Common myeloid progenitor, CD34-positive (primary cell): ENCODE measurements around the gene FAM13B.
"Not testable (repeated sequence)": the region's sequence is repeated elsewhere in the genome, so short reads cannot be mapped to it uniquely, and the experiment has no call there.

Experiments
- CTCF ChIA-PET: fragments of 350-600 bp; sonication (Branson Sonifier 250); formaldehyde crosslinking; loops from one replicate; lab custom pipeline; 2021; ENCODE audit warnings: antibody characterized with exemption; lab: Charles Lee
- POLR2A ChIA-PET: fragments of 350-600 bp; sonication (Branson Sonifier 250); formaldehyde crosslinking; loops from one replicate; lab custom pipeline; 2021; ENCODE audit warnings: antibody characterized with exemption; lab: Charles Lee
- DNase-seq, 3 donors: peaks; one replicate each; pipeline versions ENCODE4 v3.0.0 to v3.0.0-alpha.2; 2013
- H3K27ac ChIP-seq, 2 experiments: 1 replicate in 1 of 2; 2 replicates in 1 of 2; pipeline ENCODE4 v1.7.0; 2013; ENCODE audit warnings: inconsistent platforms in 2 of 2, low read length in 2 of 2, mild to moderate bottlenecking in 2 of 2, low read depth in 1 of 2, moderate library complexity in 1 of 2; ENCODE audit not compliant: severe bottlenecking in 2 of 2, insufficient read depth in 1 of 2, poor library complexity in 1 of 2
- H3K27me3 ChIP-seq, 5 experiments: replicated peaks in 2 of 5; 1 replicate in 3 of 5; 2 replicates in 2 of 5; pipeline versions ENCODE4 v1.6.1 to v1.7.0; 2013; ENCODE audit warnings: low read length in 4 of 5, mild to moderate bottlenecking in 2 of 5, moderate library complexity in 2 of 5, inconsistent platforms in 1 of 5; ENCODE audit not compliant: insufficient read depth in 5 of 5, control insufficient read depth in 4 of 5
- H3K36me3 ChIP-seq, 4 experiments: 1 replicate in 2 of 4; 2 replicates in 2 of 4; pipeline versions ENCODE4 v1.6.1 to v1.7.0; 2013; ENCODE audit warnings: low read length in 3 of 4, control low read depth in 1 of 4, mild to moderate bottlenecking in 1 of 4; ENCODE audit not compliant: control insufficient read depth in 4 of 4, insufficient read depth in 4 of 4
- H3K4me1 ChIP-seq, 4 experiments: 1 replicate in 3 of 4; 2 replicates in 1 of 4; pipeline versions ENCODE4 v1.6.1 to v1.7.1; 2013; ENCODE audit warnings: low read length in 3 of 4, mild to moderate bottlenecking in 3 of 4, control low read depth in 1 of 4, inconsistent platforms in 1 of 4, moderate library complexity in 1 of 4; ENCODE audit not compliant: control insufficient read depth in 4 of 4, insufficient read depth in 4 of 4; ENCODE audit errors: control extremely low read depth in 1 of 4
- H3K4me3 ChIP-seq, 7 experiments: 1 replicate in 4 of 7; 2 replicates in 3 of 7; pipeline versions ENCODE4 v1.5.1 to v1.7.0; 2013; ENCODE audit warnings: mild to moderate bottlenecking in 7 of 7, low read length in 6 of 7, moderate library complexity in 6 of 7, inconsistent platforms in 2 of 7, low read depth in 2 of 7, control low read depth in 1 of 7; ENCODE audit not compliant: insufficient read depth in 4 of 7, control insufficient read depth in 1 of 7; ENCODE audit errors: extremely low read depth in 1 of 7
- H3K9me3 ChIP-seq, 5 experiments: 1 replicate in 4 of 5; 2 replicates in 1 of 5; pipeline versions ENCODE4 v1.6.1 to v1.7.1; 2013; ENCODE audit warnings: low read length in 4 of 5, mild to moderate bottlenecking in 2 of 5, inconsistent platforms in 1 of 5, low read depth in 1 of 5, moderate library complexity in 1 of 5; ENCODE audit not compliant: control insufficient read depth in 4 of 5, insufficient read depth in 2 of 5; ENCODE audit errors: control extremely low read depth in 1 of 5
- WGBS: methylation state at CpG from one replicate; pipeline ENCODE4 v1.1.5; 2013; ENCODE audit not compliant: insufficient coverage; 5-methylcytosine and 5-hydroxymethylcytosine counted together

Gene FAM13B

GRCh38 chr5:138051441-138052296 is 18.8 kb upstream of the FAM13B start:
- CTCF ChIA-PET, result interaction anchor here (1.0 to 2.5 kb wide), 2 partner anchors 13 to 16 kb away, joined by 3 to 9 read pairs; no protein-coding TSS in a partner anchor
- Histone ChIP-seq H3K4me3 (no peak overlapping the region), H3K27me3 (peaks cover 0 to 2% (median 0%) of the 10 kb centered on the region in 5 experiments), H3K36me3 (no peaks in the 10 kb centered on the region), H3K27ac (no peak overlapping the region), H3K9me3 (no peaks in the 10 kb centered on the region), H3K4me1 (no peaks in the 10 kb centered on the region)
- no peak for DNase-seq
- 94% methylated on average over 8 of the region's 9 CpGs for WGBS
- POLR2A ChIA-PET, result no interaction called here

DNA sequence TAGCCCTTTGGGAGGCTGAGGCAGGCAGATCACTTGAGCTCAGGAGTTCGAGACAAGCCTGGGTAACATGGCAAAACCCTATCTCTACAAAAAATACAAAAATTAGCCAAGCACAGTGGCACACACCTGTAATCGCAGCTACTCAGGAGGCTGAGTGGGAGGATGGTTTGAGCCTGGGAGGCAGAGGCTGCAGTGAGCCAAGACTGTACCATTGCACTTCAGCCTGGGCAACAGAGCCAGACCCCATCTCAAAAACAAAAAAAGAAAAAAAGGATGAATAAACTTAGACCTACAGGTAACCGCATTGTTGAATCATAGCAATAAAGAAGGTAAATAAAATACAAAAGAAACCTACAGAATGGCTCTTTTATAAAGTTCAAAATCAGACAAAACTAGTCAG is 12.4 kb upstream of the FAM13B start:
- POLR2A ChIA-PET, result not testable (repeated sequence)

DNA sequence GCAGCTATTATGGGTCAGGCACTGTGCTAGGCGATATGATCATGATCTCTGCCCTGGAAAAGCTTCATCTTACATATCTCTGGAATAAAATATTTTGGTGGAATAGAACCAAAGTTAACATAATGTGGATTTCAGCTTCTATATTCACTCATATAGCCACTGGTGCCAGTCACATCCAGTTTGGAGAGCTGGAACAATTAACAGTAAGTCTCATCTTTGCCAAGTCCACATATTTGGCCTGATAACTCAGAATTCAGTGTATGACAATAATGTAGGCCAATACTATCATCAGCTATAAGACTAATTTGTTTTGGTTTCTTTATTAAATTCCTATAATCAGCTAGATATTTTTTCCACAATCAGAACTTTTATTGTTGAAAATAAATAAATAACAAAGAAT is 5.9 kb upstream of the FAM13B start:
- WGBS, result no CpG with 5 or more reads among the region's 1 CpG

More for the DNA sequence above, 12.4 kb upstream of the FAM13B start:
- H3K27ac ChIP-seq, H3K4me1 ChIP-seq, H3K36me3 ChIP-seq, H3K9me3 ChIP-seq, H3K4me3 ChIP-seq, H3K27me3 ChIP-seq, DNase-seq: not testable (repeated sequence)
- CTCF ChIA-PET, result interaction anchor here (0.7 to 13.2 kb wide), 6 partner anchors 9 to 91 kb away, joined by 3 to 274 read pairs (median 5); no protein-coding TSS in a partner anchor
- no CpG with 5 or more reads among the region's 3 CpGs for WGBS

GRCh38 chr5:138037907-138038633 is 5.2 kb upstream of the FAM13B start:
- POLR2A ChIA-PET, result no interaction called here
- Histone ChIP-seq H3K4me3 (no peak overlapping the region), H3K36me3 (no peaks in the 10 kb centered on the region), H3K9me3 (no peaks in the 10 kb centered on the region), H3K27ac (no peak overlapping the region), H3K27me3 (no peaks in the 10 kb centered on the region), H3K4me1 (peaks cover 7 to 24% (median 12%) of the 10 kb centered on the region in 4 experiments)
- no peak for DNase-seq
- WGBS, result no CpG with 5 or more reads among the region's 1 CpG
- CTCF ChIA-PET, result interaction anchor here (1.0 to 13.2 kb wide), 9 partner anchors 11 to 96 kb away, joined by 3 to 274 read pairs (median 4); partner anchors contain the start of gene WNT8A

More for the DNA sequence above, 5.9 kb upstream of the FAM13B start:
- DNase-seq, result no peak
- ChIA-PET POLR2A (no interaction called here), CTCF (interaction anchor here (0.5 to 13.2 kb wide), 6 partner anchors 12 to 1913 kb away, joined by 3 to 274 read pairs (median 4); no protein-coding TSS in a partner anchor)
- Histone ChIP-seq H3K4me3 (no peak overlapping the region), H3K27ac (no peak overlapping the region), H3K4me1 (peaks cover 2 to 19% (median 9%) of the 10 kb centered on the region in 4 experiments), H3K36me3 (no peaks in the 10 kb centered on the region), H3K27me3 (no peaks in the 10 kb centered on the region), H3K9me3 (no peaks in the 10 kb centered on the region)

GRCh38 chr5:138037271-138037670 is 4.4 kb upstream of the FAM13B start:
- Histone ChIP-seq H3K27me3 (no peaks in the 10 kb centered on the region), H3K9me3 (no peaks in the 10 kb centered on the region), H3K36me3 (no peaks in the 10 kb centered on the region), H3K27ac (no peak overlapping the region), H3K4me1 (peaks cover 6 to 23% (median 10%) of the 10 kb centered on the region in 4 experiments), H3K4me3 (no peak overlapping the region)
- no peak for DNase-seq
- ChIA-PET CTCF (interaction anchor here (1.1 to 13.2 kb wide), 7 partner anchors 9 to 97 kb away, joined by 3 to 274 read pairs (median 11); partner anchors contain the start of gene WNT8A), POLR2A (no interaction called here)

DNA sequence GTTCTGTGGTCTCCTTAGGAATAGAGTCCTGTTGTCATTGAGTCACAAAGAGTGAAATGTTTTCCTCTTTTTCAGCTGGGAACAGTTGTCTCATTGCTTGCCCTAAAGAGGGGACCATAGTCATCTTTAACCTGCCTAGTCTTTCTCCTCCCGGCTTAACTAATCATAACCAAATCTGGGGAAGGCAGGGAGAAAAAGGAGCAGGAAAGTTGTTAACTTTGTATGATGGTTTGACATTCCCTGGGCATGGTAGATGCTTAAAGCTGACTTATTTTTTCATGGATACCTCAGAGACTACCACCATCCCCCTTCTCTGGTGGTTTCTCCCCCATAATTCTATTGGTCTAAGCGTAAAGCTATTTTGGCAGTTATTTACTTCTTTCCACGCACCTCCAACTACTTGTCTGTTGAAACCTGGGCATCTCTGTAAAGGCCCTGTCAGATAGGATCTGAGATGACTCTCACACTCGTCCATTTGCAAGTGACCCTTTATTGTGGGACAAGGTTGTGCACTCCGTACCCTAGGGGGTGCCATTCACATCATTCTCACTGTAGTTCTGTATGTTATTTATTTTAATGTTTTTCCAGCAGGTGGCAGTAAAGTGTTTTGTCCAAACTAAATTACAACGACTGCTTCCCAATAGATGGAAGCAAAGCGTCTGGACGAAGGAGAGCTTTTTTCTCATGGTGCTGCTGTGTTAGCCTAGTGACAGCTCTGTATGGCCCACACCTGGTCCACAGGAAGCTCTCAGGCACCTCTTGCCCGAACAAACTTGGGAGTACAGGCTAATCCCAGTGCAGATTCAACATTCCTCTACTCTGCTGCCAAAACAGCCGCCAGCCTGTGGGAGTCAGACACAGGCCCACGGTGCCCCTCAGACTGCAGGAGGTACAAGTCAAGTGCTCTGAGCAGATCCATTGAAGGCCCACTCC is 3.0 kb upstream of the FAM13B start:
- CTCF ChIA-PET, result interaction anchor here (0.7 to 13.2 kb wide), 27 partner anchors 8 to 98 kb away, joined by 3 to 274 read pairs (median 4); partner anchors contain the start of gene WNT8A
- H3K4me3 ChIP-seq, result no peak overlapping the region
- no peaks in the 10 kb centered on the region for H3K9me3 ChIP-seq
- no peaks in the 10 kb centered on the region for H3K36me3 ChIP-seq
- peak; percentile 92 to 95 (median 93) for DNase-seq
- POLR2A ChIA-PET, result no interaction called here
- H3K27me3 ChIP-seq, result no peaks in the 10 kb centered on the region
- H3K4me1 ChIP-seq, result peaks cover 4 to 30% (median 17%) of the 10 kb centered on the region in 4 experiments
- H3K27ac ChIP-seq, result no peak overlapping the region
- WGBS, result 39% methylated on average over 8 of the region's 11 CpGs
